Epithelial cell of proximal tubule (primary cell): ENCODE measurements around the gene PAPSS1. TPM values are rescaled to one million over a fixed set of nuclear protein-coding genes. Genes with fewer than 3 reads are reported as not detected.
A peak's percentile ranks its signal among the peaks of the same experiment; 100 is the strongest.
"Not testable (repeated sequence)": the region's sequence is repeated elsewhere in the genome, so short reads cannot be mapped to it uniquely, and the experiment has no call there.

ENCODE experiments used
- DNase-seq: peaks from one replicate; pipeline ENCODE4 v3.0.0-alpha.2; 2011; ENCODE audit warnings: low read depth
- H3K4me3 ChIP-seq: 2 replicates; pipeline ENCODE4 v1.5.1; 2011; ENCODE audit warnings: low read depth, mild to moderate bottlenecking, low read length
- CTCF ChIP-seq: conservative IDR thresholded peaks from 2 replicates; pipeline ENCODE4 v1.5.1; 2012; ENCODE audit warnings: low read depth, mild to moderate bottlenecking, low read length
- total RNA-seq: library from RNA; depleted of rRNA; stranded (reverse); fragments of >200 nt; gene quantifications from 2 replicates; pipeline ENCODE4 v1.2.3, GENCODE V29; 2015

PAPSS1 gene
- total RNA-seq, 1 donor from 2014 or later: 51.2 TPM

- no peak for TF ChIP-seq CTCF
- H3K4me3 ChIP-seq: no peak overlapping the region
- no peak for DNase-seq
Observed at GRCh38 chr4:107740950-107741701, 21.1 kb upstream of the PAPSS1 start.

- TF ChIP-seq CTCF: no peak
- no peak overlapping the region for H3K4me3 ChIP-seq
- no peak for DNase-seq
Observed at GRCh38 chr4:107740381-107740780, 20.3 kb upstream of the PAPSS1 start.

GRCh38 chr4:107737450-107737849 lies 17.4 kb upstream of the PAPSS1 start:
- H3K4me3 ChIP-seq: no peak overlapping the region
- no peak for DNase-seq
- TF ChIP-seq CTCF: no peak

GRCh38 chr4:107736924-107737448 lies 17.0 kb upstream of the PAPSS1 start:
- DNase-seq: no peak
- TF ChIP-seq CTCF: peak; percentile 90
- no peak overlapping the region for H3K4me3 ChIP-seq

- TF ChIP-seq CTCF: no peak
- no peak overlapping the region for H3K4me3 ChIP-seq
Observed at GRCh38 chr4:107736037-107736436, 16.0 kb upstream of the PAPSS1 start.

GRCh38 chr4:107734120-107734519 lies 14.1 kb upstream of the PAPSS1 start:
- TF ChIP-seq CTCF: peak; percentile 53
- H3K4me3 ChIP-seq: no peak overlapping the region
- DNase-seq: no peak

More at GRCh38 chr4:107736037-107736436, 16.0 kb upstream of the PAPSS1 start:
- no peak for DNase-seq

- no peak for TF ChIP-seq CTCF
- no peak for DNase-seq
- H3K4me3 ChIP-seq: no peak overlapping the region
Observed at GRCh38 chr4:107733431-107733925, 13.4 kb upstream of the PAPSS1 start.

- not testable (repeated sequence) for H3K4me3 ChIP-seq, DNase-seq
Observed at GRCh38 chr4:107729050-107729449, 9.0 kb upstream of the PAPSS1 start.

GRCh38 chr4:107726131-107726925 lies 6.3 kb upstream of the PAPSS1 start:
- DNase-seq: not testable (repeated sequence)

More at GRCh38 chr4:107726131-107726925, 6.3 kb upstream of the PAPSS1 start:
- not testable (repeated sequence) for H3K4me3 ChIP-seq
